ENCODE results near the gene C3orf33. TPM values are rescaled to one million over a fixed set of nuclear protein-coding genes. Genes with fewer than 3 reads are reported as not detected.

Gene C3orf33
- total and polyA plus RNA-seq, 8 donors = 0.72 to 5.5 (median 1.5) TPM; not detected in 1

DNA sequence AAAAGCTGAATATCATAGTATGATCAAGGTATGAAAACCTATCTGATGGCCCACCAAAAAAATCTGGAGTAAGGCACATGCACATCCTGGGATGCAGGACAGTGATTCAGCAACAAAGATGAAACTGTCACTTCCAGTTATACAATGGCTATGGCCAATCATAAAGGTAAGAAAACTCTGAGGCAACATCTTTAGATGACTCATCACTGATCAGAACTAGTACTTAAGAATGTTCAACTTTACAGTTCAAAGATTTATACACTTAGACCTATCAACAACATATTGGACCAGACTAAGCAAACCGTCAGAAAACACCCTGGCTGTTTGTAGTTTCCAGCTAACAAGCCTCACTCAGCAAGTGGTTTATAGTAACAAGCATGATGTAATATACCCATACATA lies 39.9 kb downstream of the C3orf33 start:
- no peaks in the 10 kb centered on the region for H3K27me3 ChIP-seq
- peaks cover 0 to 8% (median 0%) of the 10 kb centered on the region in 4 donors for H3K9me3 ChIP-seq
- intact Hi-C loops (cut with DNase I; ENCODE audit: low total_unique reads) = no loop called here
- DNase-seq = no peak
- 76 to 88% (median 81%) methylated on average over 1 of the region's 1 CpG for WGBS, 5 donors
- TF ChIP-seq EP300 (IDR thresholded peaks at IDR 0.05) = no peak
- TF ChIP-seq, protein P1, sequence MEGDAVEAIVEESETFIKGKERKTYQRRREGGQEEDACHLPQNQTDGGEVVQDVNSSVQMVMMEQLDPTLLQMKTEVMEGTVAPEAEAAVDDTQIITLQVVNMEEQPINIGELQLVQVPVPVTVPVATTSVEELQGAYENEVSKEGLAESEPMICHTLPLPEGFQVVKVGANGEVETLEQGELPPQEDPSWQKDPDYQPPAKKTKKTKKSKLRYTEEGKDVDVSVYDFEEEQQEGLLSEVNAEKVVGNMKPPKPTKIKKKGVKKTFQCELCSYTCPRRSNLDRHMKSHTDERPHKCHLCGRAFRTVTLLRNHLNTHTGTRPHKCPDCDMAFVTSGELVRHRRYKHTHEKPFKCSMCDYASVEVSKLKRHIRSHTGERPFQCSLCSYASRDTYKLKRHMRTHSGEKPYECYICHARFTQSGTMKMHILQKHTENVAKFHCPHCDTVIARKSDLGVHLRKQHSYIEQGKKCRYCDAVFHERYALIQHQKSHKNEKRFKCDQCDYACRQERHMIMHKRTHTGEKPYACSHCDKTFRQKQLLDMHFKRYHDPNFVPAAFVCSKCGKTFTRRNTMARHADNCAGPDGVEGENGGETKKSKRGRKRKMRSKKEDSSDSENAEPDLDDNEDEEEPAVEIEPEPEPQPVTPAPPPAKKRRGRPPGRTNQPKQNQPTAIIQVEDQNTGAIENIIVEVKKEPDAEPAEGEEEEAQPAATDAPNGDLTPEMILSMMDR (IDR thresholded peaks at IDR 0.05) = no peak
- no peak for TF ChIP-seq POLR2AphosphoS5 (IDR thresholded peaks at IDR 0.05)
- TF ChIP-seq POLR2A (IDR thresholded peaks at IDR 0.05) = no peak
- no peaks in the 10 kb centered on the region for H3K4me1 ChIP-seq
- H3K36me3 ChIP-seq = peaks cover 5 to 48% (median 28%) of the 10 kb centered on the region in 4 donors
- H3K4me3 ChIP-seq = no peak overlapping the region
- H3K27ac ChIP-seq = no peak overlapping the region

DNA sequence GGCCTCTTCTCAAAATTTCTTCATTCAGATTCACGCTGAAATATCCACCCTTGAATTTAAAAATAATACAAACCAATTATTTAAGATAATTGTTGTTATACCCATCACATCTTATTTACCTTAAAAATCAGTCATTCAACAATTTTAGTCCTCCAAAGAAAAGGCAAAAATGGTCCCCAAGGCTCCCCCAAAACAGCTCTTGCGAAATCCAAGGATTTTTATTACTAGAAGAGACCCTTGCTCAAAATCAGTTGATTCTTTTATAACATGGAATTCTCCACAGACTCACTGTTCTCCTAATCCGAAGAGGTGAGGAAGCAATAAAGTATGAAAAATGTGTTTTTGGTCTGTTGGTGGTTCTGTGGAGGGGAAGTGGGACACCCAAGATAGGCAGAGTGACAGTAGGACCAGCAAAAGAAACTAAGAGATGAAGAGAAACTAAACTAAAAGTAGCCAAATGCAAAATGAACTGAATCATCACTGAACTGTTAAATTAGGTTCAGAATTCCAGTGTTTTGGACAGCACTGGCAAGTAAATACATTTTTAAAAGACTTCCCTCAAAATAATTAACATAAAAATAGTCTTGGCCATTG lies 42.1 kb downstream of the C3orf33 start:
- H3K27me3 ChIP-seq = no peaks in the 10 kb centered on the region
- H3K27ac ChIP-seq = no peak overlapping the region
- no peak for DNase-seq
- intact Hi-C loops (cut with DNase I; ENCODE audit: low total_unique reads) = no loop called here
- H3K36me3 ChIP-seq = peaks cover 0 to 35% (median 22%) of the 10 kb centered on the region in 4 donors
- TF ChIP-seq EP300 (IDR thresholded peaks at IDR 0.05) (no peak), POLR2AphosphoS5 (IDR thresholded peaks at IDR 0.05) (no peak), POLR2A (IDR thresholded peaks at IDR 0.05) (no peak)
- TF ChIP-seq, protein P1 (IDR thresholded peaks at IDR 0.05) = no peak
- no peaks in the 10 kb centered on the region for H3K4me1 ChIP-seq
- no peak overlapping the region for H3K4me3 ChIP-seq
- no peaks in the 10 kb centered on the region for H3K9me3 ChIP-seq
- WGBS, 5 donors = 86 to 94% (median 90%) methylated on average over 3 of the region's 3 CpGs

DNA sequence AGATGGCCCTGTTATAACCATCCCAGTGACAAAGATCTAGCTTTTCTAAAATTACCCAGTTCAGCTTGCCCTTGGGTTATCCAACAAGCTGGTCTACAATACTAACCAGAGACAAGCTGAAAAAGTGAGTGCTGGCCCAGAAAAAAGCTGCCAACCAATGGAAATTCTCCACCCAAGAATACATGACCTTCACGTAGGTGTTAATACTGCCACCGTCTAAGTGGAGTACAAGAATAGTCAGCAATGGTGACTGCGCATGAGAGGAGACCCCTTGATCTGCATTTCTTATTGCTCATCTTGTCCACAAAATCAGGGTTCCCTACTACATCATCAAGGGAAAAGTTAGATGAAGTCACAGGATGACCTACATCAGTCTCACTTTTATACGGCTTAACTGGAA lies 45.4 kb downstream of the C3orf33 start:
- Histone ChIP-seq H3K4me1 (no peaks in the 10 kb centered on the region), H3K9me3 (no peaks in the 10 kb centered on the region), H3K27ac (no peak overlapping the region), H3K27me3 (no peaks in the 10 kb centered on the region), H3K36me3 (peaks cover 0 to 28% (median 10%) of the 10 kb centered on the region in 4 donors), H3K4me3 (no peak overlapping the region)
- DNase-seq = no peak
- TF ChIP-seq EP300 (IDR thresholded peaks at IDR 0.05) (no peak), POLR2A (IDR thresholded peaks at IDR 0.05) (no peak), POLR2AphosphoS5 (IDR thresholded peaks at IDR 0.05) (no peak)
- TF ChIP-seq, protein P1 (IDR thresholded peaks at IDR 0.05) = no peak
- intact Hi-C loops (cut with DNase I; ENCODE audit: low total_unique reads) = no loop called here
- 94 to 96% (median 95%) methylated on average over 4 of the region's 4 CpGs for WGBS, 5 donors

DNA sequence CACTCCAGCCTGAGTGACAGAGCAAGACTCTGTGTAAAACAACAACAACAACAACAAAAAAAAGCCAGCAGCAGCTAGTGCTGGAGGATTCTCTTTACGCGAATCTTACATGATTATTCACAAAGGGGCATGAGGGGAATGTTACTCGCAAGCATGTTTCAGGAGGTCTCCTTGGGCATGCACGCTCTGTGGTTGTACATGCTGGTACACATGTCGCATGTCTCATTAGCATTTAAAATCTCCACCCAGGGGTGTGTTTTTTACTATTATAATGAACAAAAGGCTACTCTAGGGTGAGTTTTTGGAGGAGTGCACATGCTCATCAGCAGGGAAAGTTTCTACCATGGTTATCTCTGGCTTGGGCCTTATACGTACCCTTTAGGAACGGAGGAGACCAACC lies 48.5 kb downstream of the C3orf33 start:
- Histone ChIP-seq H3K9me3 (no peaks in the 10 kb centered on the region), H3K4me3 (no peak overlapping the region), H3K4me1 (no peaks in the 10 kb centered on the region), H3K27ac (no peak overlapping the region), H3K36me3 (peaks cover 0 to 18% (median 3%) of the 10 kb centered on the region in 4 donors), H3K27me3 (no peaks in the 10 kb centered on the region)
- TF ChIP-seq, protein P1 (IDR thresholded peaks at IDR 0.05) = no peak
- TF ChIP-seq EP300 (IDR thresholded peaks at IDR 0.05) = no peak
- TF ChIP-seq POLR2A (IDR thresholded peaks at IDR 0.05) = no peak
- TF ChIP-seq POLR2AphosphoS5 (IDR thresholded peaks at IDR 0.05) = no peak
- 85 to 98% (median 90%) methylated on average over 7 of the region's 7 CpGs for WGBS, 5 donors
- DNase-seq = no peak
- intact Hi-C loops (cut with DNase I; ENCODE audit: low total_unique reads) = no loop called here

Measured in stomach (tissue), 9 donors.